Measurements from ENCODE around the gene SIRT5.
A peak's percentile ranks its signal among the peaks of the same experiment; 100 is the strongest.

Gene SIRT5

DNA sequence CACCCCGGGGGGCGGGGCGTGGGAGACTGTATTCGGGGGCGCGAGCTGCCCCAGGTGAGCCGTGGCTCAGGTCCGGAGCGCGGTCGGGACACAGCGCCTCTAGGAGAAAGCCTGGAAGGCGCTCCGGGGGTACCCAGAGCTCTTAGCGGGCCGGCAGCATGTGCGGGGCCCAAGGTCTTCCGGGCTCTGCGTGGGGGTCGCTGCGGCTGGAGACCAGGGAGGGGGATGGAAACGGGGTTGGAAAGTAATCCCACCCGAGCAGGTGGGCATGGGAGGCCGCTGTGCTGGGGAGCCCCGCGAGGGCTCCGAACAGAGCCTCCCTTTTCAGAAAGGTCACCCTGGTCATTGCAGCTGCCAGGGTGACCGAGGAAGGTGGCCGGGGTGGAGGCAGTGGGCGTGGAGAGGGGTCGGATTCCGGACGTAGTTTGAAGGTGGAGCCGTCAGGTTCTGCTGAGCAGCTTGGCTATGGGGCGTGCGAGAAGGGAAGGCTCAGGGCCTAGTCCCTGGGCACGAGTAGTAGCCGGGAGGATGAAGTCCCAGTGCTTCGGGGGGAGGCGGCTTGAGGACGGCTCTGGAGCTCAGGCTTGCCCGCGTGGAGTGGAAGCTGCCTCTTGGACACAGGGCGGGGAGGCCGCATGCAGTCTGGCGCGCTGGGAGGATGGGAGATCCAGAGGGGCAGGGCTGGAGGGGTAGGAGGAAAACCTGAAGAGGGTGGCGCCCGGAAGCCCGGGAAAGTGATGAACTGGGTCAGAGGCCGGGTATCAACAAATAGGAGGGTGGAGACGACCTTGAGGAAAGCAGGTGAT, at the start of gene SIRT5:
TSS of gene SIRT5 (plus strand) at position 31 of the 806 bp plus-strand sequence. CDS start 9,510 bp downstream, outside the sequence.
- peak; percentile 63 for DNase-seq

DNA sequence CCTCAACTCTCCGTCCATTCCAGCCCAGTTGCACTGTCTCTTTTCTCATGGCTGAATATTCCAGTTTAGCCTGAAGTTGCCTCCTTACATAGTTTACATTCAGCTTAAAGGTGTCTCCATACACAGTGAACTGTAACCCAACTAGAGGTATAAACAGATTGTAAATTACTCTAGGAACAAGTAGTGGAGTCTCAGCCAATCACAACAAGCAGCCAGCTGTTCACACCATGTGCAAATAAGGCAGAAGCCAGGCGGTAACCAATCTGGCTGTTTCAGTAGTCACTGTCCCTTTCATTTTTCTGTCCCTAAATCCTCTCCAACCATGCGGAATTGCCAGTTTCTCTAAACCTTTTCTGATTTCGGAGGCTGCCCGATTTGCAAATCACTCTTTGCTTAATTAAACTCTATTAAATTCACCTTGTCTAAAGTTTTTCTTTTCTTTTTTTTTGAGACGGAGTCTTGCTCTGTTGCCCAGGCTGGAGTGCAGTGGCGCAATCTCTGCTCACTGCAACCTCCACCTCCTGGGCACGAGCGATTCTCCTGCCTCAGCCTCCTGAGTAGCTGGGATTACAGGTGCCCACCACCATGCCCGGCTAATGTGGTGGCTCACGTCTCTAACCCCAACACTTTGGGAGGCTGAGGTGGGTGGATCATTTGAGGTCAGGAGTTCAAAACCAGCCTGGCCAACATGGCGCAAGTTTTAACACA, 49.4 kb upstream of the SIRT5 start:
- DNase-seq: no peak

DNA sequence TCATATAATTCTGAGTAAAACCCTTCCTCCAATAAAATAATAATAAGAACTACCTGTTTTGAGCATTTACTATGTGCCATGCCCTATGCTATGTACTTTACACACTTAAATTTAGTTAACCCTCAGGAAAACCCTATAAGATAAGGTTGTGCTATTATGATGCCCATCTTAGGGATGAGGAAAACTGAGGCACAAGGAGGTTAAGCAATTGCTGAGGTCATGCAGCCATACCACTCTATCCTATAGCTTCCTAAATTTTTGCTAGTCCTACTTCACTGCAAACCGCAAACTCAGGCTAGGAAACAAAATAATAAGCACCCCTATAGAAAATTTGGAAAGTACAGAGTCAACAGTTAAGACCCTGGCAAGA, 48.1 kb upstream of the SIRT5 start:
- no peak for DNase-seq

DNA sequence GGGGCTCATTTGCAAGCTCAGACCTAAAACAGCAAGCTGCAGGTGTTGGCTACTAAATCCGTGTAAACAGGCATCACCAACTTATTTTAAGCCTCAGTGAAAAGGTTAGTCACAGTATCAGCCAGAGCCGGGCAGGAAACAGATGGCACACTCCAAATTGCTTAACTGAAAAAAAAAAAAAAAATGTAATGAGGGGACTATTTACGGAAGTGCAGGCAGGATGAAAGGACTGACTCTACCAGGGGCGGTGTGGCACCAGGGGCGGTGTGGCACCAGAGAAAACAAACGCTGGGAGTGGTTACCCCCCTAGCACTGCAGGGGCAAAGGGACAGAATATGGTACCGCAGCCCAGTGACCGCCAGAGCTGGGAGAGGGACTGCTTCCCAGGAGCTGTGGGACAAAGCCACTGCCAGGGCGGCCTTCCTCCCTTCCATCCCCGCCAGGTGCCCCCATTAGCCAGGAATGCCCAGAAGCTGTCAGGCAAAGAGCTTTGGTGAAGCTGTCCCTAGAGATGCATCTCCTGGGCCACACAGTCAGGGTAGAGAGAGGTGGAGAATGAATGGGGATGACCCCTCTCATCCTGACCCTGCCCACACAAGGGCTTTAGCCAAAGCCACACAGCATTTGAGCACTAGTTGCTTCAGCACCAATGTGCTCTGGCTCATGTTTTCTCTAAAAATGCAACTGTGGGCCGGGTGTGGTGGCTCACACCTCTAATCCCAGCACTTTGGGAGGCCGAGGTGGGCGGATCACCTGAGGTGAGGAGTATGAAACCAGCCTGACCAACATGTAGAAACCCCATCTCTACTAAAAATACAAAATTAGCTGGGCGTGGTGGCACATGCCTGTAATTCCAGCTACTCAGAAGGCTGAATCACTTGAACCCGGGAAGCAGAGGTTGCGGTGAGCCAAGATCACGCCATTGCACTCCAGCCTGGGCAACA, 47.4 kb upstream of the SIRT5 start:
- DNase-seq: no peak

DNA sequence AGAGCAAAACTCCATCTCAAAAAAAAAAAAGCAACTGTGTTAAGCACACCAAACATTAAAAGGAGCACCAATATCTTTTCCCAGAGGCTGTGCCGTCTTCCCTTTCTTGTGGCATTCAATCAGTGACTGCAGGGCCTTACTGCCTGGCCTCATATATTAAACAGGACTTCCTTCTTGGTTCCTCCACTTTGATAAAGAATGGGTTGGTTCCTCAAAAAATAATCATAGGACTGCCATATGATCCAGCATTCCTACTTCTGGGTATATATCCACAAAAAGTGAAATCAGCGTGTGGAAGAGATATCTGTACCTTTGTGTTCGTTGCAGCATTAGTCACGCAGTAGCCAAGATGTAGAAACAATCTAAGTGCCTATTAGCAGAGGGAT, 46.7 kb upstream of the SIRT5 start:
- no peak for DNase-seq

DNA sequence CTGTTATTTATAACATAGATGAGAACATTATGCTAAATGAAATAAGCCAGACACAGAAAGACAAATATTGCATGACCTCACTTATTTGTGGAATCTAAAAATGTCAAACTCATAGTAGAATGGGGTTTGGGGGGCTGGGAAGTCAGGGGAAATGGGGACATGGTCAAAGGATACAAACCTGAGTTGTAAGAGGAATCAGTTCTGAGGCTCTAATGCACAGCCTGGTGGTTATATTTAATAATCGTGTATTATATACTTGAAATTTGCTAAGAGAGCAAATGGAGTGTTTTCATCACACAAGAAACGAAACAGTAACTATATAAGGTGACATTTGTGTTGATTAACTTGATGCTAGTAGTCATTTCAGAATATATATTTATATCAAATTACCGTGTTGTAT, 46.2 kb upstream of the SIRT5 start:
- no peak for DNase-seq

DNA sequence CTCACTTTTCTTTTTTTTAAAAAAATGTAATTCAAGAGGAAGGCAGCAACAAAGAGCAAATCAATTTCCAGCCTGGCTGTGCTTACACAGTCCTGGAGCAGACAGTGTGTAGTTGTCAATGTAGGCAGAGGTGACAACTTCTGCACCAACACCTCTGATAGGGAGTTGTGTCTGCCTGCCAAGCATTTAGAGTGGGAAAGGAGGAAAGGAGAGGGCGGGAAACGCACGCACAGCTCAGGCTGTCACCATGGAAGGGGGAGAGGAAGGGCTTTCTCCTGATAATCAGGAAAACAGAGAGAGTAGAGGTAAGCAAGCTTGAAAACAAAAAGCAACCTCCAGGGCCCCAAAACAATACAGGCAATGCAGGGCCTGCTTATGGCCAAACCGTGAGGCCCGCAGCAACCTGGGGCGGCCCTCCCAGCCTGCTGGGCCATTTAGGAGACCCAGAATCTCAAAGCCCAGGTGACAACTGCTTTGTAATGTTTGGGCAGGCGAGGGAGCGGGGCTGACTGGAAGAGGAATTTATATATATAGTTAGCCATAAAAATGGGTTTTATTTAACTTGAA, 45.5 kb upstream of the SIRT5 start:
- DNase-seq: no peak

DNA sequence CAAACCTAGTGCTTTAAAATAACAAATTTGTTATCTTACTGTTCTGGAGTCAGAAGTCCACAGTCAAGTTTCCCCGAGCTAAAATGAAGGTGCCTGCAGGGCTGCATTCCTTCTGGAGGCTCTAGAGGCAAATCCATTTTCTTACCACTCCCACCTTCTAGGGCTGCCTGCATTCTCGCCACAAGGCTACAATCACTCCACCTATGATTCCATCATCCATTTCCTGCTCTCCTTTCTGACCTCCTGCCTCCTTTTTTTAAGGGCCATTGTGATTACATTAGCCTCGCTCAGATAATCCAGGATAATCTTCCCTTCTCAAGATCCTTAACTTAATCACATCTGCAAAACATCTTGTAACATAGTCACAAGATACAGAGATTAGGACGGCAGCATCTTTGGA, 42.4 kb upstream of the SIRT5 start:
- no peak for DNase-seq

DNA sequence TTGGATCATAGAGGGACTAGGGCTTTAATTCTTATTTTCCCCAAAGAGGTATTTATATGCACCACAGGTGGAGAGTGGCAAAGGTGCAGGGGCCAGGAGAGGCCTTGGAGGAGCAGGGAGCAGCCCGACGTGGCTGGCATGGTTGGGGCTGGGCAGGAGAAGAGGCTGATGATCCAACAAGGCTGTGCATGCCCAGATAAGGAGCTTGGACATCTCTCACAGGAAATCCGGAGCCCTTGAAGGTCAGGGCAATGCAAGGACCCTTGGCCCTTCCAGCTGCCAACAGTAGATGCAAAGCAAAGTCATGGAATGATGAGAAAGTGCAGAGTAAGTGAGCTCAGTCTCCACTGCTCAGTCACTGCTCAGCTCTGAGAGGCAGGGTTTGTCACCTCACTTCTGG, 39.9 kb upstream of the SIRT5 start:
- no peak for DNase-seq

DNA sequence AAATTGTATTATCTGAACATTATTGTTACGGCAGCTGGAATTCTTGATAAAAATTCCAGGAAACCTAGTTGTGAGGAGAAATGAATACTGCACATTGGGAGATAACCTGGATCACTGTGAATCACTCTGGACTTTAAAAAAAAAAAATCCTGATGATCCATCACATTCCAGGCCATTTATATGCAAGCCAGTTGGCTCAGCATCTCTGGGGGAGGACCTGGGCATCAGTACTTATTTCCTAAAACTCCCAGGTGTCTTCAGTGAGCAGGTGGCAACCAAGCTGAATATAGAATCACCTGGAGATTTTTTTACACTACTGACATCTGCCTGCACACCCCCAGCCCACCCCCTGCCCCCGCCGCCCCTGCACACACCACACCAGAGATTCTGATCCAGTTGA, 39.1 kb upstream of the SIRT5 start:
- no peak for DNase-seq

DNA sequence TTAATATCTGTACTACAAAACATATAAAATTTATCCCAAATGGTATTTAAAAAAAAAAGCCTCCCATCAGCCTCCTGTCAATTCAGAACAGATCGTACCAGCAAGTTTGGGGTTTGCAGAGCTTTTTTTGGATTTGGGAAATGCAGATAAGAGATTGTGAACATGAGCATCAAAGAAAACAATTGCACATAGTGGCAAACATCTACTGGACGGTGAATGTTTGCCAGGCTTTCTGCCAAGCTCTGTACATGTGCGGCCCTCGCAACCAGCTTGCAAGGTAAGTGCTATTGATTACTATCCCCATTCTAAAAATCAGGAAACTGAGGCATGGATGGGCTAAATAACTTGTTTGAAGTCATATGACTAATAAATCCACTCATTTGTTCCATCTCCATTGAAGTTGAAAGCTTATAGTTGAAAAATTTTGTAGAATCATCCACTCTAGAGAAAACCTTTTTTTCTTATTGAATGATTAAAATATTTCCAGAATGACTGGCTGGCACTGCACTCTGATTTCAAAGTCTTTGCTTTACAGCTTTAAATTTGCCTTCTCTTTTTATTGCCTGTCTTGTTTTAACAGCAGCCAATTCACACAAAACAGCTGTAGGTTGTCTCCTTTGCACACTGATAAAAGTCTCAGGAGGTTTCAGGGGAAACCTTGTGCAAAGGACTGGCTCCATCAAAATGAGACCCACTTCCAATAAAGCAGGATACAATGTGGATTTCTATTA, 37.4 kb upstream of the SIRT5 start:
- no peak for DNase-seq

DNA sequence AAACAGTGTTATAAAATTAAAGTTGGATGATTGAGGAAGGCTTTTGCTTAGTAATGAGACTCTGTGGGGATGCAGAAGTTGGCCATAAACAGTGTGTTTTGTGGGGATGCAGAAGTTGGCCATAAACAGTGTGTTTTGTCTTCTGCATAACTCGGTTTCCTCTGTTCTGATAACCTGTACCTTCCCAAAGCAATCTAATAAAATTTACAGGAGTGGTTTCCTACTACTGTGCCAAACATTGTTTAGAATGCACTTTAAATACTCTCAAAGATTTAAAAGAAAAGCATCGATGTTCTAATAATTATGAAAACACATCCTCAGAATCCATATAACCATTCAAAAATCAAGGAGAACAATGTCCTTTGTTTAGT, 36.9 kb upstream of the SIRT5 start:
- no peak for DNase-seq

DNA sequence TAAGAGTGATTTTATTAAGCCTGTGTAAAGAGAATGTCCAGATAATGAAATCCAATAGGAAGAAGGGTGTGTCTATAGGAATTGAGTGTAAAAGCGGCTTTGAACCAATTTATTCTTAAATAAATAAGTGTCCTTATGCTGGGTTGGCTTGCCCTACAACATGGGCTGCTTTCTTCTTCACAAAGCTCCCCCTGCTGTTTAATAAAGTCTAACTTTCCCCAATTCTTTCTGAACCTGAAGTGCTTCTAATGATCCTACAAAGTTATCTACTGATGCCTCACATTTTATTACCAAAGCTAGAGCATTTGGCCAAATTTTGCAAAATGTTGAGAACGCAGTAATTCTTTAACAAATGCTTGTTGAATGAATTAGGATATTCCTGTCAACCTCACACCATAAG, 36.3 kb upstream of the SIRT5 start:
- no peak for DNase-seq

DNA sequence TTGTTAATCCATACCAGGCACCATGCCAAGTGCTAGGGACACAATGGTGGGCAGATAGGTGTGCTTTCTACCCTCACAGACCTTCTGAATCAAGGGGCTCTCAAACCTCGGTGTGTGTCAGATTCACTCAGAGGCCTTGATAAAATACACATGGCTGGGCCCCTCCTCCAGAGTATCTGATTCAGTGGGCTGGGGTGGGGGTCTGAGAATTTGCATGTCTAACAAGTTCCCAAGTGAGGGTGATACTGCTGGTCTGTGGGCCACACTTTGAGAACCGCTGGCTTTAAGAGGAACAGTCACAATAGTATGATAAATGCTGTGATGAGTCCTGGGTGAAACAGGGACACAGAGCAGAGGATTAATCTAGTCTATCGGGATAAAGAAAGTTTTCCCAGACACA, 35.8 kb upstream of the SIRT5 start:
- no peak for DNase-seq

DNA sequence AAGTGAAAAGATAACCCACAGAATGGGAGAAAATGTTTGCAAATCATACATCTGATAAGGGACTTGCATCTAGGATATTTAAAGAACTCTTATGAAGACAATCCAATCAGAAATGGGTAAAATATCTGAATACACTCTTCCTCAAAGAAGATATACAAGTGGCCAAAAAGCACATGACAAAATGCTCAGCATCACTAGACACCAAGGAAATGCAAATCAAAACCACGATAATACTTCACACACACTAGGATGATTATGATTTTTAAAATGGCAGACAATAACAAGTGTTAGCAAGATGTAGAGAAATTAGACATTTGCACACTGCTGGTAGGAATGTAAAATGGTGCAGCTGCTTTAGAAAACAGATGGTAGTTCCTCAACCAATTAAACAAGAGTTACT, 34.8 kb upstream of the SIRT5 start:
- DNase-seq: no peak

DNA sequence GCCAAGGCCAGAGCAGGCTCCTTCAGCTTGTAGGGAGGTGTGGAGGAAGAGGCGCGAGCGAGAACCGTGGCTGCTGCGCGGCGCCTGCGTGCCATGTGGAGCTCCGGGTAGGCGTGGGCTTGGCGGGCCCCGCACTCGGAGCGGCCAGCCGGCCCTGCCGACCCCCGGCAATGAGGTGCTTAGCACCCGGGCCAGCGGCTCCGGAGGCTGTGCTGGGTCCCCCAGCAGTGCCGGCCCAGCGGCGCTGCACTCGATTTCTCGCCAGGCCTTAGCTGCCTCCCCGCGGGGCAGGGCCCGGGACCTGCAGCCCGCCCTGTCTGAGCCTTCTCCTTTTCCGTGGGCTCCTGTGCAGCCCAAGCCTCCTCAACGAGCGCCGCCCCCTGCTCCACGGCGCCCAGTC, 32.9 kb upstream of the SIRT5 start:
- no peak for DNase-seq

DNA sequence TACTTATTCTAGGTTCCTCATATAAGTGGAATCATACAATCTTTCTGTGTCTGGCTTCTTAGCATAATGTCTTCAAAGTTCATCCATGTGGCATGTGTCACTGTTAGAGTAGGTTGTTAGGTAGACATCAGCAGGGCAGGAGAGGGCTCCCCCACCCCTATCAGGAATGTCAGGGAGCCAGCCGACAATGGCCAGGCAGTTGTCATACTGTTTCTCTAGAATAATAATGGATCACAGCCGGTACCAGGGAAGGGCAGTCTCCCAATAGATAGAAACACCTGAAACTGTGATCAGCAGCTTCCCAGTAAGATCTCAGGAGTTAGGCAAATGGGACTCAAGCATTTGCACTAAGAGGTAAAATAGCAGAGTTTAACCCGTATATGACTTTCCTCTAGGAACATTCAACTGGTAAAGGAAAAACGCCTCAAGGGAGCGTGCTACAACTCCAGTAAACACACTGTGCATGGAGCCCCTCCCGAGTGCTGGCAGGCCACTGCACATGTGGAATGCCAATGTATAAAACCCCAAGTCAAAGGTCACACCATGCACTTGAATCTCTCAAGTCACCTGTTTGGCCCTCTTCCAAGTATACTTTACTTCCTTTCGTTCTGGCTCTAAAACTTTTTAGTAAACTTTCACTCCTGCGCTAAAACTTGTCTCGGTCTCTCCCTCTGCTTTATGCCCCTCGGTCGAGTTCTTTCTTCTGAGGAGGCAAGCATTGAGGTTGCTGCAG, 29.8 kb upstream of the SIRT5 start:
- no peak for DNase-seq

DNA sequence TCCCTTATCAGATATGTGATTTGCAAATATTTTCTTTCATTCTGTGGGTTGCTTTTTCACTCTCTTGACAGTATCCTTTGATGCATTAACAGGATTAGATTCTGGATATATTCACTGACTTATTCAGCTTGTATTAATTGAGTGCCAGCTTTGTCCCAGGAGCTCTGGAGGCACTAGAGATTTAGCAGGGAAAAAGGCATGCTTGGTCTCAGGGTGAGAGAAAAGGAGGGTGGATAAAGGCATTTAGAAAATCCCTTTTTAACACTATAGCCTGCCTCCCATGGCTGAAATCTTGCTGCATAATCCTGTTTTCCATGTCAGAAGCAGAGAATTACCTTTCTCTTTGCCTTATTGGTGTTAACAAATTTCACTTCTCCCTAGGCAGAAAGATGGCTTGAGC, 28.5 kb upstream of the SIRT5 start:
- DNase-seq: no peak

DNA sequence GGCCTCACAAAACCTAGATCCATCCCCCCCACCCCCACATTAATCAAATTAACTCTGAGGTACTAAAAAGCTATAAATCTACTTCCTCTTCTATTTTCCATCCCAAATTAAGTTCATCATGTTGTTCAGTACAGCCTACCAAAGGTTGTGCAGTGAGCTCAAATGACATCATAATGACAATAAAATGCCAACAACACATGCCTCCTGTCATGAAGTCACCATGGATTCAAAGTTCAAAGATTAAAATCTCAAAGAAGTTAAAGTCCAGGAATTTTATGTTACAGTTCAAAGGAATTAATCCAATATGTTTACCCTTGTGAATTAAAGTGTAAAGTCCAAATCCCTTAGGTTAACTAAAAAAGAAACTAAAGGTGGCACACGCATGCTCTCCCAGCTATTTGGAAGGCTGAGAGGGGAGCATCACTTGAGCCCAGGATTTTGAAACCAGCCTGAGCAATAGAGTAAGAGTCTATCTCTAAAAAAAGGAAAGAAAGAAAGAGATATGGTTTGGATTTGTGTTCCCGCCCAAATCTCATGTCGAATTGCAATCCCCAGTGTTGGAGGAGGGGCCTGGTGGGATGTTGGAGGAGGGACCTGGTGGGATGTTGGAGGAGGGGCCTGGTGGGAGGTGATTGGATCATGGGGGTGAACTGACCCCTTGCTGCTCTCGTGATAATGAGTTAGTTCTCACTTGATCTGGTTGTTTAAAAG, 25.7 kb upstream of the SIRT5 start:
- no peak for DNase-seq

DNA sequence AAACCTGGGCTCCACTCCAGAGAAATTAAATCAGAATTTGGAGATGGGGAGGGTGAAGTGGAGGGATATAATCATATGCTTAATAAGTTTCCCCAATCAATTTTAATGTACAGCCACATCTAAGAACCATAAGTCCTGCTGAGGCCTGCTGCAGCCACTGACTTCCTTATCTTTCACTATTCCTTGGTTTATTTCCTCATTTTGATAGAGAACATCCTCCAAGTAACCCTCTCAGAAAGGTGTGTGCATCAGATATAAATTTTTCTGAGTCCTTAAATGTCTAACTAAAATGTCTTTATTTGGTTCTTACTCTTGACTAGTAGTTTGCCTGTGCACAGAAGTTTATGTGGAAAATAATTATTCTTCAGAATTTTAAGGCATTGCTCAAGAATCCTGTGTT, 23.7 kb upstream of the SIRT5 start:
- no peak for DNase-seq

DNA sequence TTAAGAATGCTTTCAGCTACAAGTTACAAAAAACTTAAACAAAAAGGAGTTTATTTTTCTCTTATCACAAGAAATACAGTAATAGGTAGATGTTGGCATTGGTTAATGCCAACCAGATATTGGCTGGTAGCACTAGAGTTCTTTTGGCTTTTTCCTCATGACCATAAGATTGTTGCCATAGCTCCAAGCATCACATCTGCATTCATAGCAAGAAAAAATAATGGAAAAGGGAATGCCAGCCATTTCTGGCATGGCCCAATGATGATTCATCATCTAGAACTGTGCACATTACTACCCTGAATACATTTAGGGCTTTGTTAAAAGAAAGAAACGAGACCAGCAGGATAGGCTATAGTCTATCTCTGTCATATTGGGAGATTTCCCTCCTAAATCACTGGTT, 20.8 kb upstream of the SIRT5 start:
- DNase-seq: no peak
